Uterus (tissue), 2 donors: ENCODE data around the gene KDM8.

ENCODE experiments used
- POLR2A ChIP-seq, 2 donors: fragments of 450-650 bp; IDR thresholded peaks; one replicate each; pipeline ENCODE4 v1.6.1; 2016; ENCODE audit warnings: antibody characterized with exemption in 2 of 2, mild to moderate bottlenecking in 1 of 2, moderate library complexity in 1 of 2
- TF ChIP-seq, protein P1 (sequence below), 4 experiments: fragments of 200-600 bp in 2 of 4; fragments of 450-650 bp in 2 of 4; sonication (generic) in 2 of 4; IDR thresholded peaks; one replicate each; pipeline ENCODE4 v1.5.1; 2016 to 2019; ENCODE audit warnings: antibody characterized with exemption in 4 of 4, mild to moderate bottlenecking in 2 of 4, moderate library complexity in 1 of 4

DNA sequence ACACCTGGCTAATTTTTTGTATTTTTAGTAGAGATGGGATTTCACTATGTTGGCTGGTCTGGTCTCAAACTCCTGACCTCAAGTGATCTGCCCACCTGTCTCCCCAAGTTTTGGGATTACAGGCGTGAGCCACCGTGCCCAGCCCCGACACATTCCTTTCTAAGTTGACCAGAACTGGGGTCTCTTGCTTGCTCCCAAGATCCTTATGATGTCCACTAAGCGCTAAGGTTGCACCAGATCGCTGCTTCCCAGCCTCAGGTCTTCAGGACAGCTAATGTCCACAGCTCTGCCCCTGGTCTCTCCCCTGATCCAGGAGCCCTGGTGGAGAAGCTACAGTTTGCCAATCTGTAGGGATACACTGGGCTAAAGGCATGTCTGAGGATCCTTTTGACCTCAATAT is 35.7 kb downstream of the KDM8 start:
- TF ChIP-seq POLR2A (IDR thresholded peaks at IDR 0.05) = no peak
- TF ChIP-seq, protein P1, sequence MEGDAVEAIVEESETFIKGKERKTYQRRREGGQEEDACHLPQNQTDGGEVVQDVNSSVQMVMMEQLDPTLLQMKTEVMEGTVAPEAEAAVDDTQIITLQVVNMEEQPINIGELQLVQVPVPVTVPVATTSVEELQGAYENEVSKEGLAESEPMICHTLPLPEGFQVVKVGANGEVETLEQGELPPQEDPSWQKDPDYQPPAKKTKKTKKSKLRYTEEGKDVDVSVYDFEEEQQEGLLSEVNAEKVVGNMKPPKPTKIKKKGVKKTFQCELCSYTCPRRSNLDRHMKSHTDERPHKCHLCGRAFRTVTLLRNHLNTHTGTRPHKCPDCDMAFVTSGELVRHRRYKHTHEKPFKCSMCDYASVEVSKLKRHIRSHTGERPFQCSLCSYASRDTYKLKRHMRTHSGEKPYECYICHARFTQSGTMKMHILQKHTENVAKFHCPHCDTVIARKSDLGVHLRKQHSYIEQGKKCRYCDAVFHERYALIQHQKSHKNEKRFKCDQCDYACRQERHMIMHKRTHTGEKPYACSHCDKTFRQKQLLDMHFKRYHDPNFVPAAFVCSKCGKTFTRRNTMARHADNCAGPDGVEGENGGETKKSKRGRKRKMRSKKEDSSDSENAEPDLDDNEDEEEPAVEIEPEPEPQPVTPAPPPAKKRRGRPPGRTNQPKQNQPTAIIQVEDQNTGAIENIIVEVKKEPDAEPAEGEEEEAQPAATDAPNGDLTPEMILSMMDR (IDR thresholded peaks at IDR 0.05) = no peak
